SU-DHL-6 (cell line): ENCODE results near the gene OBI1.

Experiments
- EZH2phosphoT487 ChIP-seq: fragments of 200-600 bp; sonication (generic), shearing (Covaris generic); conservative IDR thresholded peaks from 2 replicates; pipeline ENCODE4 v1.6.1; 2018; ENCODE audit warnings: mild to moderate bottlenecking, antibody characterized with exemption, low read length, moderate library complexity, mixed read lengths
- TF ChIP-seq, protein P1 (sequence below): fragments of 200-600 bp; sonication (generic); IDR thresholded peaks from one replicate; pipeline ENCODE4 v1.5.1; 2017; ENCODE audit warnings: antibody characterized with exemption, mild to moderate bottlenecking, low read length, moderate library complexity; ENCODE audit not compliant: insufficient read depth, poor library complexity, severe bottlenecking

DNA sequence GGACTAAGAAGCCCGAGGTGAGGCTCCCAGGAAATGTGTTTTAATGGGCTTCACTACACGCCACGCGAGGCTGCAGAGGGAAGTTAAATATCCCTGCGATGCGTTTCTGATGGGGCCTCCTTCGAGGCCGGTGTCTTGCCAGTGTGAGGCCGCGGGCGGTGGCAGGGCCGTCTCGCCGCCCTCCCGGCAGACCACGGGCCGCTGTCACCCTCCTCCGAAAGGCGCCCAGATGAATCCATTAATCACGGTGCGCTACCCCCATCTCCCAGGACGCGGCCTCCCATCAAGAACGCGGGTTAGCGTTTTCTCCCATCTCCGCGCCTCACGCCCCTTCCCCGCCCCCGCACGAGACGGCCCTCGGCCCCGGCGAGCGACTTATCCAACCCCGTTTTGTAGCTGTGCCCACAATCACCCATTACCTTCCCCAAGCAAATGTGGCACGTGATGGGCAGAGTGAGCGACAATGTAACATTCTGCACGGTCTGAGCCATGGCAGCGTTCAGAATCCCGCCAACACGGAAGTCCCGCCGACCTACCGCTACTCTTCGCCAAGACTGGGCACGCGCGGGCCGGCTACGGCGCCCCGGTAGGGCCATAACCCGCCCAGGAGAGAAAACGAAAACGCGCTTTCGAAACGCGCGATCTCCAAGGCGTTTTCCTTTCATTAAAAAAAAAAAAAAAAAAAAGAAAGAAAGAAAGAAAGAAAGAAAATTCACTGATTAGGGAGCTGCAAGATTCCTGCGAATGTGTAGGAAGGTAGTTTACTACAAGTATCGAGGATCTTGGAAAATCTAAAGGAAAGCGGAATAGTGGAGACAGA is at the start of gene OBI1:
- TF ChIP-seq, protein P1, sequence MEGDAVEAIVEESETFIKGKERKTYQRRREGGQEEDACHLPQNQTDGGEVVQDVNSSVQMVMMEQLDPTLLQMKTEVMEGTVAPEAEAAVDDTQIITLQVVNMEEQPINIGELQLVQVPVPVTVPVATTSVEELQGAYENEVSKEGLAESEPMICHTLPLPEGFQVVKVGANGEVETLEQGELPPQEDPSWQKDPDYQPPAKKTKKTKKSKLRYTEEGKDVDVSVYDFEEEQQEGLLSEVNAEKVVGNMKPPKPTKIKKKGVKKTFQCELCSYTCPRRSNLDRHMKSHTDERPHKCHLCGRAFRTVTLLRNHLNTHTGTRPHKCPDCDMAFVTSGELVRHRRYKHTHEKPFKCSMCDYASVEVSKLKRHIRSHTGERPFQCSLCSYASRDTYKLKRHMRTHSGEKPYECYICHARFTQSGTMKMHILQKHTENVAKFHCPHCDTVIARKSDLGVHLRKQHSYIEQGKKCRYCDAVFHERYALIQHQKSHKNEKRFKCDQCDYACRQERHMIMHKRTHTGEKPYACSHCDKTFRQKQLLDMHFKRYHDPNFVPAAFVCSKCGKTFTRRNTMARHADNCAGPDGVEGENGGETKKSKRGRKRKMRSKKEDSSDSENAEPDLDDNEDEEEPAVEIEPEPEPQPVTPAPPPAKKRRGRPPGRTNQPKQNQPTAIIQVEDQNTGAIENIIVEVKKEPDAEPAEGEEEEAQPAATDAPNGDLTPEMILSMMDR: no peak
- TF ChIP-seq EZH2phosphoT487: no peak
